ENCODE results near the gene SMAGP.
"Not testable (repeated sequence)": the region's sequence is repeated elsewhere in the genome, so short reads cannot be mapped to it uniquely, and the experiment has no call there.

Gene SMAGP

GRCh38 chr12:51225234-51225633 is 45.0 kb downstream of the SMAGP start:
- DNase-seq (ENCODE audit: low read depth), result no peak

- no peak for DNase-seq (ENCODE audit: low read depth)
Measured at GRCh38 chr12:51224625-51225024, 45.6 kb downstream of the SMAGP start.

GRCh38 chr12:51222461-51222860 is 47.8 kb downstream of the SMAGP start:
- DNase-seq (ENCODE audit: low read depth), result no peak

- not testable (repeated sequence) for DNase-seq (ENCODE audit: low read depth)
Measured at GRCh38 chr12:51219857-51220256, 50.4 kb downstream of the SMAGP start.

DNA sequence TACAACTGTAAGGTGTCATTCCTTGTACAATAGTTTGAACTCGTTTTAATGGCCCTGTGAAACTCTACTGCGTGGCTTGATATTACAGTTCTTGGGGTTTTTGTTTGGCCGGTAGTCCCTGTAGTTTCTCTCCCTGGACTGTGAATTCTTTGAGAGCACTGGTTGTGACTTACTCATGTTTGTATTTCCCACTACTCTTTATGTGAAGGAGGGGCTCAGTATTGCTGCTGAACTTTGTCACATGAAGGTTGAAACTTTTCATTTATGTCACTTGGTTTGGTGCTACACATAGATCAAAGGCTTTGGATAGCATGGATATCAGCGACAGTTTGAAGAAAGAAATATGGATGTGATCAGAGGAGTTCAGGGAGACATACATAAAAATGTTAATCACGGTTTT is 50.9 kb downstream of the SMAGP start:
- DNase-seq (ENCODE audit: low read depth), result no peak

DNA sequence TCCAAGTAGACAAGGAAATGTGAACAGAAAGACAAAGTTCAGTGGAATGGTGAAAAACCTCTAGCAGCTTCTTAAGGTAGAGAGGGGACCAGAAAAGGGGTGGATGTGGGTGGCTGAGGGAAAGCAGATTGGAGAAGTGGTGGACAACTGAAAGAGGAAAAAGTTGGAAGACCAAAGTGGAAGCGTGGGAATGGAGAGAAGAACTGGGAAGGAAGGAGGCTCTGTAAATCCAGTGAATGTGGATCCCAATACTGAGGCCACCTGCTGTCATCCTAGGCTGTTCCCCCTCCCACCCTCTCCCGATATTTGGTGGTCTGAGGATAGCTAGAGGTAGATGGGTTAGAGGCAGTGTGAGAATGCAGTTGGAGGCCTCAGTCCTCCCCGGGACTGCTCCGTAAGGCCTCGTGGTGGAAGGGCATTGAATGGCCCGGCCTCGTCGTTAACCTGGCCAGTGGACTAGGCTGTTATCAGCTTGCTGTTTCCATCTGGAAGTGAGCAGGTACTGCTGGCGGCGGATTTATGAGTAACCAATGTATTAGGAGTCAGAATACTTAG is 51.5 kb downstream of the SMAGP start:
- DNase-seq (ENCODE audit: low read depth), result no peak

DNA sequence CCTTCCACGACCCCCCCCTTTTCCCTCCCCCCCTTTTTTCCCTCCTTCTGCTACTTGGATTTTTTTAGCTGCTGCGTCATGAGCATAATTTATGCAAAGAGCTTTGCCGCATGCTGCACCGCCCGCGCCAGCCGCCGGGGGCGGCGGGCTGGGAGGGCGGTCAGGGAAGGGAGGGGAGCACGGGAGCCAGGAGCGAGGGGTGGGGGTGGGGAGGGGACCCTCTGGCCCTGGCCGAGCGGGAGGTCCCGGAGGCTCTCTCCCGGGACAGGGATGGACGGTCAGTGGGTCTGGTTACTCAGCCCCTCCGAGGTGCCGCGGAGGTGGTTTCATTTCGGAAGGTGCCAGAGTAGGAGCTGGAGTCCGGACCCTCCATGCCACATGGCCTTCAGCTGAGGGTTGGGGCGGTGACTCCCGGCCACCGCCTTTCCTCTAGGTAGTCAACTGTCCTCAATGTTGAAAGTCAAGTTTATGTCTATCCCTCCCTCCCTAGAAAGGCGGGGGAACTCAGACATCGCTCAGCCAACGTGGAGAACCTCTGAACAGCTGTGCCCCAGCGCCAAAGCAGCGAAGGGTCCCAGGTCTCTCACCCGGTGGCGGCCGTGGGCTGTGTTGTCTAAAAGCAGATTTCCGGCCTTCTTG is 52.1 kb downstream of the SMAGP start, which contains the start of gene POU6F1:
Gene POU6F1, minus strand, starts transcription at position 95 of the 639 bp plus-strand sequence. CDS start 11,226 bp downstream, outside the sequence.
- DNase-seq (ENCODE audit: low read depth), result peak; percentile 32

DNA sequence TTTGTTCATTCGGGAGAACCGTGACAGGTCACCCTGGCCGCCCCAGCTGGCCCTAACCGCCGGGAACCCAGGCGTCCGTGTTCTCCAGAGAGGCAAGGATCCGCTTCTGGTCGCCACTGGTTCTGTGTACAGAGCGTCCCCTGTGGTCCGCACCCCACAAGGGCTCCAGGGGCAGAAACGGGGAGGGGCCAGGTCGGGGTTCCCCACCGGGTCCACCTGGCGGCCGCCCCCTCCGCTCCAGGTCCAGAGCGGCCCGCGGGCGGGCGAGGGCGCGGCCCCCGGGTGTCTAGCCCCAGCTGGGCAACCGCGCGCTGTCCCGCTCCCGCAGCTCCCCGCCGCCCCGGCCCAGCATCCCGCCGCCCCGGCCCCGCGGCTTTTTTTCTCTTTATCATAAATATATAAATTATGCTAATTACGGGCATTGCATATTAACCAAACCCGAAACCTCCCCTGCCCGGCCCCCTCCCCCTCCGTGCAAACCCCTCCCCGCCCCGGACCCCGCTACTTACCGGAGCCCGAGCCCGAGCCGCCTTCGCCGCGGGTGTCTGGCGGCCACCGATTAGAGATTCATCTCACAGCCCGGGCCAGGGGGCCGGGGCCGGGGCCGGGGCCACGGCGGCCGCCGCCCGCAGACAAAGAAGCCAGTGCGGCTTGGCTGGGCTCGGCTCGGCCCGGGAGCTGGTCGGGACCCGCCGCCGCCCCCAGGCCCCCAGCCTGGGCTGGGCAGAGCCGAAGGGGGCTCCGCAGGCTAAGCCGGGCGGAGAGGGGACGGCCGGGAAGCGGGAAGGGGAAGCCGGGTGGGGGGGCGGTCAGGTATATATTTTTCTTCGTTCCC is 52.9 kb downstream of the SMAGP start:
- no peak for DNase-seq (ENCODE audit: low read depth)

DNA sequence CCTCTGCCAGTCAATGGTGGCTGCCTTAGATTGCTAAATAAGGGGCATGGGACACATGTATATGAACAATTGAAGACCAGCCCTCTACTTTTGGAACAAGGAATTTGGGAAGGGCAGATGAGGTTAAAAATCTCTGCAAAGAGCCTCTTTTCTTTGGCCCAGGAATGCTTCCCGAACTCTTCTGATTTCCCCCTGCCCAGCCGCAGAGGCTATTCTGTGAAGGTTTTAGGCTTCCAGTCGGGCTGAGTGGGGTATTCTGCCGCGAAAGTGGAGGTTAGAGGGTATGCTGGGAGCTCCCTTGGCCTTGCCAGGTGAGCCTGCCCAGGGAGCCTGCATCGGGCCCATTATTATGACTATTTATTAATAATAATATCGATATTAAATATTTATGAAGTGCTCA is 53.6 kb downstream of the SMAGP start:
- no peak for DNase-seq (ENCODE audit: low read depth)

GRCh38 chr12:51214895-51215294 is 55.3 kb downstream of the SMAGP start:
- DNase-seq (ENCODE audit: low read depth), result no peak

- no peak for DNase-seq (ENCODE audit: low read depth)
Measured at GRCh38 chr12:51210690-51211395, 59.4 kb downstream of the SMAGP start.

- DNase-seq (ENCODE audit: low read depth), result no peak
Measured at GRCh38 chr12:51209259-51209658, 61.0 kb downstream of the SMAGP start.

DNA sequence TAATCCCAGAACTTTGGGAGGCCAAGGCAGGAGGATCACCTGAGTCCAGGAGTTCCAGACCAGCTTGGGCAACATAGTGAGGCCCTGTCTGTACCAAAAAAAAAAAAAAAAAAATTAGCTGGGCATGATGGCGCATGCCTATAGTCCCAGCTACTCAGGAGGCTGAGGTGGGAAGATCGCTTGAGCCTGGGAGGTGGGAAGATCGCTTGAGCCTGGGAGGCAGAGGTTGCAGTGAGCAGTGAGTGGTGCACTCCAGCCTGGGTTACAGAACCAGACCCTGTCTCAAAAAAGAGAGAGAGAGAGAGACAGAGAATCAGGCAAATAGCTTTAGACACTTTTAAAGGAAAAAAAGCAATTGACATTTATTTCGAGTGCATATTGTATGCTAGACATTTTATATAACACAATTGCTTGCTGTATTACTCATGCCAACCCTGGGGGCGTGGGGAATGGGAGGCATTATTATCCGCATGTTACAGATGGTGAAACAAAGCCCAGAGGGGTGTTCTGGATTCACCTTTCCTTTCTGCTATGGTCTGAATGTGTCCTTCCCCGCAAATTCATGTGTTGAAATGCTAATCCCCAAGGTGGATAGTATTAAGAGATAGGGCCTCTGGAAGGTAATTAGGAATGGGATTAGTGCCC is 62.1 kb downstream of the SMAGP start:
- DNase-seq (ENCODE audit: low read depth), result no peak

GRCh38 chr12:51205350-51205749 is 64.9 kb downstream of the SMAGP start:
- no peak for DNase-seq (ENCODE audit: low read depth)

- DNase-seq (ENCODE audit: low read depth), result no peak
Measured at GRCh38 chr12:51202718-51203117, 67.5 kb downstream of the SMAGP start.

DNA sequence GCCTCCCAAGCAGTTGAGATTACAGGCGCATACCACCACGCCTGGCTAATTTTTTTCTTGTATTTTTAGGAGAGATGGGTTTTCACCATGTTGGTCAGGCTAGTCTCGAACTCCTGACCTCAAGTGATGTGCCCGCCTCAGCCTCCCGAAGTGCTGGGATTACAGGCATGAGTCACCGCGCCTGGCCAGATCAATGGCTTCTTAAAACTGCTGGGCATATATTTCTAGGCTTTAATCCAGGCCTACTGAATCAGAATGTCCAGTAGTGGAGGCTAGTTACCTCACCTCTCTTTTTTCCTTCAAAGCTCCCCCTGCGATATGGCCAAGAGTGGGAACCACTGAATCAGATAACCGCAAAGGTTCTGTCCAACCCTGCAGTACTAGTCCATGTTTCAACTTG is 69.4 kb downstream of the SMAGP start:
- DNase-seq (ENCODE audit: low read depth), result no peak

- no peak for DNase-seq (ENCODE audit: low read depth)
Measured at GRCh38 chr12:51200156-51200555, 70.1 kb downstream of the SMAGP start.

DNA sequence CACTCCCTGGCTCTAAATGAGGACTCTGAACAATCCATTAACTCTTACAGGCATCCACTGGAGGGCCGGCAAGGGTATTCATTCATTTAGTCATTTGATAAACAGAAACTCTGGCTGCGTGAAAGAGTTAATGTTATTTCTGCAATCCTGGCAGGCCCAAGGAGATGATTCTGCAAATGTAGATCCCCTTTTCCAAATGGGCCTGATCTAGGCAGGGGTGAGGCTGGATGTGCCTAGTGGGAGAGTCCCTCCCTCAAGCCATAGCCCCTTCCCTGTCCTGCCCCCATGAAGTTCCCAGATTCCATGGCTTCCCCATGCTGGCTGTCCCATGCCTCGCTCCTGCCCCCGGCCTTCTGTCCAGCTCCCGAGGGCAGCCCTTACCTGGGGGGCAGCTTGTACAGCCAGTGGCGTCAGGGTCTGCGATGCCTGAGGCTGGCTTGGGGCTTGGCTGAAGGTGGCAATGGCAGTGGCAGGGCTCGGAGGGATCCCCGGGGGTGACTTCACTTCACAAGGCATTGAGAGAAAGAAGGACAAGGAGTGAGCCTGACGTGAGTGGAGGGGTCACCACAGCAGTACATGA is 70.8 kb downstream of the SMAGP start:
- no peak for DNase-seq (ENCODE audit: low read depth)

GRCh38 chr12:51198568-51199365 is 71.4 kb downstream of the SMAGP start:
- no peak for DNase-seq (ENCODE audit: low read depth)

GRCh38 chr12:51197736-51198567 is 72.3 kb downstream of the SMAGP start:
- no peak for DNase-seq (ENCODE audit: low read depth)

Measured in stimulated activated CD8-positive, alpha-beta memory T cell treated with anti-CD3 and anti-CD28 coated beads, Interleukin-15, amount 100 ng/mL, for 1 hour (primary cell).